RWPE2 (cell line): ENCODE data around the gene GIPC1.
A peak's percentile ranks its signal among the peaks of the same experiment; 100 is the strongest.

Experiments
- ATAC-seq: fragments of 200-7000 bp; cut with Tn5 transposase; 3 replicates; pipeline ENCODE4 v1.9.1; 2021; ENCODE audit warnings: low read depth
- DNase-seq: peaks from one replicate; pipeline ENCODE4 v3.0.0-alpha.2; 2020; ENCODE audit warnings: low spot score
- H3K27ac ChIP-seq: fragments of 450-650 bp; 2 replicates; pipeline ENCODE4 v1.5.1; 2017; ENCODE audit warnings: mild to moderate bottlenecking; ENCODE audit not compliant: poor library complexity, severe bottlenecking
- H3K27me3 ChIP-seq: fragments of 250-450 bp; sonication (Bioruptor Pico); 2 replicates; pipeline ENCODE4 v1.5.1; 2021; ENCODE audit warnings: mild to moderate bottlenecking, moderate library complexity; ENCODE audit not compliant: insufficient read depth, poor library complexity, severe bottlenecking
- H3K36me3 ChIP-seq: fragments of 250-450 bp; sonication (Bioruptor Pico); 2 replicates; pipeline ENCODE4 v1.5.1; 2020; ENCODE audit warnings: low read depth, mild to moderate bottlenecking, moderate library complexity
- H3K4me1 ChIP-seq: fragments of 250-450 bp; sonication (Bioruptor Pico); 2 replicates; pipeline ENCODE4 v1.5.1; 2021; ENCODE audit warnings: mild to moderate bottlenecking, moderate library complexity; ENCODE audit not compliant: insufficient read depth, poor library complexity, severe bottlenecking
- H3K4me3 ChIP-seq: fragments of 250-450 bp; sonication (Bioruptor Pico); 2 replicates; pipeline ENCODE4 v1.5.1; 2021; ENCODE audit warnings: mild to moderate bottlenecking, moderate library complexity; ENCODE audit not compliant: severe bottlenecking
- H3K9me3 ChIP-seq: fragments of 250-450 bp; sonication (Bioruptor Pico); 2 replicates; pipeline ENCODE4 v1.5.1; 2021; ENCODE audit warnings: mild to moderate bottlenecking, moderate library complexity; ENCODE audit not compliant: severe bottlenecking
- CTCF ChIP-seq: fragments of 450-650 bp; IDR thresholded peaks from one replicate; pipeline ENCODE4 v1.5.1; 2017; ENCODE audit warnings: mild to moderate bottlenecking, moderate library complexity; ENCODE audit not compliant: poor library complexity, severe bottlenecking

GIPC1 gene

GRCh38 chr19:14515501-14516047 lies 19.6 kb upstream of the GIPC1 start:
- DNase-seq (no peak), ATAC-seq (no peak)
- peak overlapping the region; percentile 80 for H3K4me3 ChIP-seq
- no peaks in the 10 kb centered on the region for H3K9me3 ChIP-seq
- H3K27me3 ChIP-seq = no peaks in the 10 kb centered on the region
- peaks cover 35% of the 10 kb centered on the region for H3K36me3 ChIP-seq
- no peak for TF ChIP-seq CTCF
- H3K4me1 ChIP-seq = peaks cover 24% of the 10 kb centered on the region
- H3K27ac ChIP-seq = peak overlapping the region; percentile 98

GRCh38 chr19:14514215-14514863 lies 18.4 kb upstream of the GIPC1 start:
- H3K36me3 ChIP-seq = peaks cover 35% of the 10 kb centered on the region
- TF ChIP-seq CTCF = no peak
- peaks cover 17% of the 10 kb centered on the region for H3K4me1 ChIP-seq
- DNase-seq = no peak
- H3K27me3 ChIP-seq = no peaks in the 10 kb centered on the region
- H3K9me3 ChIP-seq = no peaks in the 10 kb centered on the region
- ATAC-seq = no peak
- peak overlapping the region; percentile 98 for H3K27ac ChIP-seq
- no peak overlapping the region for H3K4me3 ChIP-seq

GRCh38 chr19:14512406-14512961 lies 16.6 kb upstream of the GIPC1 start:
- H3K4me3 ChIP-seq = no peak overlapping the region
- no peak for TF ChIP-seq CTCF
- no peaks in the 10 kb centered on the region for H3K9me3 ChIP-seq
- DNase-seq (no peak), ATAC-seq (no peak)
- peaks cover 35% of the 10 kb centered on the region for H3K36me3 ChIP-seq
- H3K27me3 ChIP-seq = no peaks in the 10 kb centered on the region
- H3K27ac ChIP-seq = peak overlapping the region; percentile 98
- peaks cover 17% of the 10 kb centered on the region for H3K4me1 ChIP-seq

GRCh38 chr19:14511229-14511593 lies 15.3 kb upstream of the GIPC1 start:
- no peak for TF ChIP-seq CTCF
- no peak for ATAC-seq
- DNase-seq = no peak

More at GRCh38 chr19:14511229-14511593, 15.3 kb upstream of the GIPC1 start:
- Histone ChIP-seq H3K4me1 (peaks cover 28% of the 10 kb centered on the region), H3K4me3 (no peak overlapping the region), H3K9me3 (no peaks in the 10 kb centered on the region), H3K36me3 (peaks cover 25% of the 10 kb centered on the region), H3K27ac (peak overlapping the region; percentile 98), H3K27me3 (no peaks in the 10 kb centered on the region)
